ENCODE measurements around the gene EIF5AL1.
"Not testable (repeated sequence)": the region's sequence is repeated elsewhere in the genome, so short reads cannot be mapped to it uniquely, and the experiment has no call there.

EIF5AL1 gene

DNA sequence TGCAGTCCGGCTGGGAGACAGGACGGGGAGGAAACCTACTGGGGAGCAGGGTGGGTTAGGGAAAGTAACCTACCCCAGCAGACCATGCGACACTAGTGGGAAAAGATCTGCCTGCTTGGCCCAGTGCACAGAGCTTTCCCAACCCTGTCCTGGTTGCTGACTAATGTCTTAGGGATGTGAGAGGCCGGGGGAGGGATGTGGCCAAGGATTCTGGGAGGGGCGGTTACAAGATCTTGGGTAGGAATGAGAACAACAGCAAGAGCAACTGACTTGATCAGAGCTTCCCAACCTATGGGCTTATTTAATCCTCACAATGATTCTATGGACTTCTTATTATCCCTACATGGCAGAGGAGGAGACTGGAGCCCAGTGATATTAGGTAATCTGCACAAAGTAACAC, 24.0 kb upstream of the EIF5AL1 start:
- FAIRE-seq: no peak

- FAIRE-seq: no peak
Measured at GRCh38 chr10:79488870-79489269, 23.5 kb upstream of the EIF5AL1 start.

DNA sequence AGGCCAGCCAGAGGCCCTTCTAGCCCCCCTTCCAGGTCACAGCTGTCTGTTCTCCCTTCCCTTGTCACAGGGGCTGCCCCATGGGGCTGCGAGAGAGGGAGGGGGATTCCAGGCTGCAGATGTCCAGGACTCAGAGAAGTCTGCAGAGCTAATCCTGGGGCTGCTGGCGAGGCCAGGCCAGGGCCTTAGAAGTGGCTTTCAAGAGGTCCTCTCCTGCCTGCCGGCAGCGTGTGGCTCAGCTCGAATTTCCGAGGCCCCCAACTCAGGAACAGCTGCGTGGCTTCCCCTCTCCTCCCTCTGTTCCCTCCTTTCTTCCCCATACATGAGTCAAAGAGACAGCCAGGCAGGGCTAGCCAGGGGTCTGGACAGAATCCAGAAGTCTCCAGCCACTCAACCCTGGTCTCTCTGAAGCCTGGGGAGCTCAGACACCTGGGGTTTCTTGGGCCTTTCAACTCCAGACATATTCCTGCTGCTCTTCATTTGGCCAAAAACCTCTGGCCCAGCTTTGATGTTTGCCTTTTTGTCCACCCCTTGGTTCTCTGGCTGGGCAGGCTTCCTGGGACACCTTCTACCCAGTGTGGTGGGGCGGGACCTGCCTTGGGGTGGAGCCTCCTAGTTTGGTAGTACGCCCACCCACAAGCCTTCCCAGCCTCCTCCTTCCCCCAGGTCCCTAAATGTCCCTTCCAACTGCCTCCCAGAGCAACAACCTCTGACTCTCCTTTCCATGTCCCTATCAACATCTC, 21.8 kb upstream of the EIF5AL1 start:
- no peak for FAIRE-seq

- FAIRE-seq: no peak
Measured at GRCh38 chr10:79491143-79491835, 21.0 kb upstream of the EIF5AL1 start.

DNA sequence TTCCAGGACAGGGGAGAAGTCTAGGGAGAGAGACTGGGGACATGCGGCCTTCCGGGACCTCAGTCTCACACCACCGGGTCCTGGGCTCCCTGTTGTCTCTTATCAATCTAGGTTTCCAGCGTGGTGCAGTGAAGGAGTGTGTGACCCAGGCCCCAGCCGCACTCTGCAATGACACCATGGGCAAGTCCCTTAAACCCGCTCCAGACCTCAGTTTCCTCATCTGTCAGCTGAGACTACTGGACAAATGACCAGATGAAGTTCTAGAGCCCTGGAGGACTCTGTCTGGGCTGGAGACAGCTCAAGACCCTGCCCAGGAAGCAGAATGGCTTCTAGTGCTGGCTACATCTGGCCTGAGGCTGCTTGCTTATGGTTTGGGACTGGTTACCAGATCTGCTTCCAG, 20.1 kb upstream of the EIF5AL1 start:
- no peak for FAIRE-seq

DNA sequence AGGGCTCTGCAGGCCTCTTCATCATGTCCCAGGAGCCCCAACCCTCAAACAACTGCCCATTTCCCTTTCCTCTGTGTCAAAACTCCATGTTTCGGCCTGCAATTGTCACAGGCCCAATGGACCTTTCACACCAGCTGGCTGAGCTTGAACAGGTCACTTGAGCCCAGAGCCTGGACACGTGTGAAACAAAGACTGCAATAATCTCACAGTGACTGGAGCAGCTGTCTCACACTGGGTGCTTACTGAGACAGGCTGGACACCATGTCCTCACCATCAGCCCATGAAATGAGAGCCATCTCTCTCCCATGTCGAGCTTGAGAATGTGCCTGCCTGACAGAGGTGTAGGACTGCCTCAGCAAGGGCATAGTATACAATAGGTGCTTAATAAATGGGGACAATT, 19.5 kb upstream of the EIF5AL1 start:
- FAIRE-seq: no peak

GRCh38 chr10:79493806-79494205, 18.5 kb upstream of the EIF5AL1 start:
- FAIRE-seq: no peak

GRCh38 chr10:79494871-79495705, 17.2 kb upstream of the EIF5AL1 start:
- FAIRE-seq: no peak

DNA sequence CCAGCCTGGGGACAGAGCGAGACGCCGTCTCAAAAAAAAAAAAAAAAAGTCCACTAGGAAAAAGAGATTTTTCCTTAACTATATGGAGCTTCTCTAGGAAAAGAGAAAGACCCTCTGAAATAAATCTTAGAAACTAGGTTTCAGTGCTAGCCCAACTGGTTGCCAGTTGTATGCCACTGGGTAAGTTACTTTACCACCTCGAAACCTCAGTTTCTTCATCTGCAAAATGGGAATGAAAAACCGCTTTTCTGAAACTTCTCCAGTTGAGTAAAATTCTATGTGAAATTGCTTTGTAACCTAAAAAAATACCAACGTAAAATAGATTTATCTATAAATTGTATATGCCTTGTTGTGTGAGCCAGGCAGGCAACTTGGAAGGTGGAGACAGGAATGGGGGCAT, 16.5 kb upstream of the EIF5AL1 start:
- FAIRE-seq: no peak

DNA sequence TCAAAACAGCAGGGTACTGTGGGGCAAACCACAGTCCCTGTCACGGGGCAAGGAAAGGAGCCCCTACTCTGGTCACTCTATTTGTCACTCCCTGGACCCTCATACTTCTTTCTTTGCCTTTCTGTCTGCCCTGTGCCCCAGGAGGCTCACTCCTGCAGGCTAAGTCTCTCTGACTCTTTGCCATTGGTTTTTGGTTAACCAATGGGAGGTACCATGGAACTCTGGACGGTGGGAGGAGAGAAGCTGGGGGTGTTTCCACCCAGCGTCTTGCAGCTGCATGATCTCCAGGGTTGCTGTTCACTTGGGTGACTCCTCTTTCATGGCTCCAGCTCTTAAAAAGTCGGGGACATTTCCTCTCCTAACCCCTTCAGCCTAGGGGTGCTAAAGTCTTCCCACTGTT, 15.4 kb upstream of the EIF5AL1 start:
- FAIRE-seq: no peak

DNA sequence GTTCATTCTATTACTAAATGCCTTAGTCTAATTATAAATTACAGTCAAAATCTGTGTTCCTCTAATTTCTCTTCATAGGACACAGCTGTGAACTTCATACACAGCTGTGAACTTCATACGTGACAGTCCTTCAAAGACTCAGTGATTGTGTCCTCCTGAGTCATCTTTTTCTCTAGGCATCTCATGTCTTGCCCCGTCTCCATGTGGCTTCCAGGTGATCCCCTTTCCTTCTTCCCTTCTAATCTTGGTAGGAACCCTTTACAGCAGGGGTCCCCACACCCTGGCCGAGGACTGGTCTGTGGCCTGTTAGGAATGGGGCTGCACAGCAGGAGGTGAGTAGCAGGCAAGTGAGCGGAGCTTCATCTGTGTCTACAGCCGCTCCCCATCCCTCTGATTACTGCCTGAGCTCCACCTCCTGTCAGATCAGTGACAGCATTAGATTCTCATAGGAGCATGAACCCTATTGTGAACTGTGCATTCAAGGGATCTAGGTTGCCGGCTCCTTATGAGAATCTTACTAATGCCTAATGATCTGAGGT, 14.0 kb upstream of the EIF5AL1 start:
- FAIRE-seq: no peak

GRCh38 chr10:79502561-79503309, 9.6 kb upstream of the EIF5AL1 start:
- no peak for FAIRE-seq

DNA sequence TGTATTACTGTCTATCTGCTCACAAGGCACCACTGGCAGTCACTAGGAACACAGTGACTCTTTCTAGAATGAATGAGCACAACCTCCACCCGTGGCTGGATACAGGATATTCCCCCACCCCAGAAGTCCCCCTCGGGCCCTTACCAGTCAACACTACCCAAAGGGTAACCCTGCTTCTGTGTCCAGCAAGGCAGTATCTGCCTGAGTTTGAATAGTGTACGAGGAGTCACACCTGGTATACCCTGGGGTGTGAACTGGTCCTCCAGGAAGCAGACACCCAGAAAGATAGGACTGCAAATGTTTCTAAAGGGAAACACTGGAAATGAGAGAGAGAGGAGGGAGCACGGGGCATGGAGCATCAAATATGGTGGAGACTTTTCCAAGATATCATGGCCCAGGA, 8.5 kb upstream of the EIF5AL1 start:
- not testable (repeated sequence) for FAIRE-seq

GRCh38 chr10:79504483-79504882, 7.8 kb upstream of the EIF5AL1 start:
- FAIRE-seq: not testable (repeated sequence)

- FAIRE-seq: not testable (repeated sequence)
Measured at GRCh38 chr10:79505328-79505727, 7.0 kb upstream of the EIF5AL1 start.

DNA sequence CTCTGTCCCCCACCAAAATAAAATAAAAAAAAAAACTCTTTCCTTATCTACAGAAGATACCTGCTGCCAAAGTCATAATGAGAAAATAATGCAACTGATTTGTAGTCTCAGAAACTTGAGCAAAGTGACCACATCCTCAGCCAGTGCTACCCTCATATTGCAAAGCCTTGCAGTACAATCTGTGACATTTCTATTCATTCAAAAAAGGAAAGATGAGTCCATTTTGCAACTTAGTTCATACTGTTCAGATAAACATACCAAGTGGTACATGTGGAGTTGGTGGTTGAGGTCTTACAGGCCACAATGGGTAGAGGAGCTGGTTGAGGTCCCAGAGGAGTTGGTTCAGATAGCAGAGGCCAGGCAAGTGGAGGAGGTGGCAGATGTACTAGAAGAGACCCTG, 6.5 kb upstream of the EIF5AL1 start:
- no peak for FAIRE-seq

DNA sequence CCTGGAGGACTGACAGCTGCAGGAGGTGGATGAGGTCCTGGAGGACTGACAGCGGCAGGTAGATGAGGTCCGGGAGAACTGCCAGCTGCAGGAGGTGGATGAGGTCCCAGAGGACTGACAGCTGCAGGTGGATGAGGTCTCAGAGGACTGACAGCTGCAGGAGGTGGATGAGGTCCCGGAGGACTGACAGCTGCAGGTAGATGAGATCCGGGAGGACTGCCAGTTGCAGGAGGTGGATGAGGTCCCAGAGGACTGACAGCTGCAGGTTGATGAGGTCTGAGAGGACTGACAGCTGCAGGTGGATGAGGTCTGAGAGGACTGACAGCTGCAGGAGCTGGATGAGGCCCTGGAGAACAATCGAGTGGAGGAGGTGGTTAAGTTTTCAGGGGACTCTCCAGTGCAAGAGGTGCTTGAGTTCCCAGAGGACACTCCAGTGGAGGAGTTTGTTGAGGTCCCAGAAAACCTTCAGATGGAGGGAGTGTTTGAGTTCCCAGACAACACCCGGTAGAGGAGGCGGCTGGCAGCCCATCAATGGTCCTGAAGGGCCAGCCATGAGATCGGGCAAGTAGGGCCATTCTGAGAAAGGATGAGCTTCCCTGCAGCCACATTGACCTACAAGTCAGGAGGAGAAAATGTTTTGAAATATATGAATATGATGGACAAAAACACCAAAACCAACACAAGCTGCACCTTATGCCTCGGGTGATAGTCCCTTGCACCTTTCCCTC, 4.7 kb upstream of the EIF5AL1 start:
- FAIRE-seq: no peak

GRCh38 chr10:79508245-79508644, 4.1 kb upstream of the EIF5AL1 start:
- FAIRE-seq: not testable (repeated sequence)

GRCh38 chr10:79509306-79509933, 2.9 kb upstream of the EIF5AL1 start:
- not testable (repeated sequence) for FAIRE-seq

DNA sequence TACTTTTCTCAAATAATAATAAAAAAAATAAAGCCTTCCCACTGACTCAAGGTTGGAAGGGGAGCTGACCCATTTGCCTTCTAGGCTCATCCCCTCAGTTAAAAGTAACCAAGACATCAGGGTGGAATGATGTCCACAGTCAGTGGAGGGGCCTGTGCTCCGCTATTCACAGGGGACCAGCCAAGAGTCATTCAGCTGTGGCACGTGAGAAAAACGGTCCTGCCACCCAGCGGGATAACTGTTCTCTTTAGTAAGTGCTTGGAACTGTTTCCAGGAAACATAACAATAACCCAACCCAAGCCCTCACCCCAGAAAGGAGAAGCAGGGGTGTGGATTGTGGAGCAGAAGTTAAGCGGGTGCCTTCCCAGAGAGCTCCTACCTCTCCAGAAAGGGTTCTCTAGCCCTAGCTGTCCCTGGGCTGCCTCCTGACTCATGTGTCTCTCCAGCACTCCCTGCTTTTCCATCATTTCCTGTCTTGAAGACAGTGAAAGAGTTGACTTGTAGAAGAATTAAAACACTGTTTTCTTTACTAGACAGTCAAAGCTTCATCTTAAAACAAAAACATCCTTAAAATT, 2.3 kb upstream of the EIF5AL1 start:
- not testable (repeated sequence) for FAIRE-seq

Data from islet of Langerhans (tissue), 1 donor.